H1 (cell line): ENCODE results near the gene KCNIP2.

Experiments
- CTCF ChIP-seq, 3 experiments: IDR thresholded peaks; 1 replicate in 2 of 3; 2 replicates in 1 of 3; pipeline versions ENCODE4 v1.5.1 to v1.6.1; 2011; ENCODE audit warnings: low read length in 3 of 3, mild to moderate bottlenecking in 3 of 3, inconsistent platforms in 2 of 3, low read depth in 1 of 3, moderate library complexity in 1 of 3; ENCODE audit not compliant: insufficient read depth in 1 of 3; ENCODE audit errors: control extremely low read depth in 1 of 3
- EZH2 ChIP-seq: fragments of 200-600 bp; sonication (generic); IDR thresholded peaks from 2 replicates; pipeline ENCODE4 v1.7.1; 2012; ENCODE audit warnings: low read depth, mild to moderate bottlenecking, moderate library complexity, low read length, inconsistent platforms; ENCODE audit not compliant: severe bottlenecking
- MAFK ChIP-seq: IDR thresholded peaks from 2 replicates; pipeline ENCODE4 v1.6.1; 2012; ENCODE audit warnings: low read depth, mild to moderate bottlenecking, improper control_type of control experiment, low read length

- no peak for TF ChIP-seq CTCF (IDR thresholded peaks at IDR 0.05; ENCODE audit: control extremely low read depth in 1 of 3, insufficient read depth in 1 of 3, low read depth in 1 of 3, low read length in 3 of 3)
- TF ChIP-seq EZH2 = no peak
- TF ChIP-seq MAFK = no peak
Measured at GRCh38 chr10:101881036-101881774, 37.6 kb upstream of the KCNIP2 start.
